C4-2B (cell line): Measurements from ENCODE around the gene MORN1.

Experiments
- H3K27ac ChIP-seq: fragments of 450-650 bp; 2 replicates; pipeline ENCODE4 v1.5.1; 2017
- ZFX ChIP-seq: fragments of 450-650 bp; IDR thresholded peaks from 2 replicates; pipeline ENCODE4 v1.6.1; 2017
- TF ChIP-seq, protein P1 (sequence below): fragments of 450-650 bp; conservative IDR thresholded peaks from 2 replicates; pipeline ENCODE4 v1.5.1; 2017; ENCODE audit warnings: mild to moderate bottlenecking

Gene MORN1

GRCh38 chr1:2289607-2290006 lies 101.7 kb downstream of the MORN1 start:
- TF ChIP-seq, protein P1, sequence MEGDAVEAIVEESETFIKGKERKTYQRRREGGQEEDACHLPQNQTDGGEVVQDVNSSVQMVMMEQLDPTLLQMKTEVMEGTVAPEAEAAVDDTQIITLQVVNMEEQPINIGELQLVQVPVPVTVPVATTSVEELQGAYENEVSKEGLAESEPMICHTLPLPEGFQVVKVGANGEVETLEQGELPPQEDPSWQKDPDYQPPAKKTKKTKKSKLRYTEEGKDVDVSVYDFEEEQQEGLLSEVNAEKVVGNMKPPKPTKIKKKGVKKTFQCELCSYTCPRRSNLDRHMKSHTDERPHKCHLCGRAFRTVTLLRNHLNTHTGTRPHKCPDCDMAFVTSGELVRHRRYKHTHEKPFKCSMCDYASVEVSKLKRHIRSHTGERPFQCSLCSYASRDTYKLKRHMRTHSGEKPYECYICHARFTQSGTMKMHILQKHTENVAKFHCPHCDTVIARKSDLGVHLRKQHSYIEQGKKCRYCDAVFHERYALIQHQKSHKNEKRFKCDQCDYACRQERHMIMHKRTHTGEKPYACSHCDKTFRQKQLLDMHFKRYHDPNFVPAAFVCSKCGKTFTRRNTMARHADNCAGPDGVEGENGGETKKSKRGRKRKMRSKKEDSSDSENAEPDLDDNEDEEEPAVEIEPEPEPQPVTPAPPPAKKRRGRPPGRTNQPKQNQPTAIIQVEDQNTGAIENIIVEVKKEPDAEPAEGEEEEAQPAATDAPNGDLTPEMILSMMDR = no peak
- TF ChIP-seq ZFX = no peak
- H3K27ac ChIP-seq = no peak overlapping the region

GRCh38 chr1:2288816-2289536 lies 102.4 kb downstream of the MORN1 start:
- no peak overlapping the region for H3K27ac ChIP-seq

DNA sequence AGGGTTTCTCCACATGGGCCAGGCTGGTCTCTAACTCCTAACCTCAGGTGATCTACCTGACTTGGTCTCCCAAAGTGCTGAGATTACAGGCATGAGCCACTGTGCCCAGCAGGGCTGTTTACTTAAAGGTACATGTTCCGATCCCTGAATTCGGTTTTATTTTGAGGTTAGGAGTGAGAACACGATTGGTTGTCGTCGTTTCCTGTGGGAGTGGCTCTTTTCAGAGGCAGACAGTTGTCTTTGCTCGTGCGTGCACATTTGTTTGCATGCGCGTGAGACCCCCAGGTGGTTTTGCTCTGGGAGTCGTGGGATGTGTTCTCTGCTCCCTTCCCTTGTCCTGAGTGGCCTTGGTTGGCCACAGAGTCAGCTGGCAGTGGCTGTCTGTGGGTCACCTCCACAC lies 103.0 kb downstream of the MORN1 start:
- no peak overlapping the region for H3K27ac ChIP-seq
- no peak for TF ChIP-seq ZFX
- TF ChIP-seq, protein P1 = no peak

More at GRCh38 chr1:2288816-2289536, 102.4 kb downstream of the MORN1 start:
- TF ChIP-seq, protein P1 = no peak
- TF ChIP-seq ZFX = no peak

DNA sequence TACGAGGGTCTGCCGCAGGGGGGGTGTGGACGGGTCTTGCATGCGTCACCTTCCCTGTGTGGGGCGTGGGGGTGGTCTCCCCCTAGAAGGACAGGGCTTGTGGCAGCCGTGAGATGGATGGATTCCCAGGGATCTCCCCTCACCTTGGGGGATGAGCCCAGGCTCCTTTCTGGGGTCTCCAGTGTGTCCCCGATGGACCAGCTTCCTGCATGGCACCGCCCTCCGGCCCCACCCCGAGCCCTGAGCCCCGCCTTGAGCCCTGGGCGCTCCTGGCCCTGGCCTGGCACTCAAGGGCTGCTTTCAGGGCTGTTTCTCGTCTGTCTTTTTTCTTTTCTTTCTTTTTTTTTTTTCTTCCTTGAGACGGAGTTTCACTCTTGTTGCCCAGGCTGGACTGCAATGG lies 103.7 kb downstream of the MORN1 start:
- no peak for TF ChIP-seq ZFX
- TF ChIP-seq, protein P1 = no peak
- H3K27ac ChIP-seq = no peak overlapping the region

DNA sequence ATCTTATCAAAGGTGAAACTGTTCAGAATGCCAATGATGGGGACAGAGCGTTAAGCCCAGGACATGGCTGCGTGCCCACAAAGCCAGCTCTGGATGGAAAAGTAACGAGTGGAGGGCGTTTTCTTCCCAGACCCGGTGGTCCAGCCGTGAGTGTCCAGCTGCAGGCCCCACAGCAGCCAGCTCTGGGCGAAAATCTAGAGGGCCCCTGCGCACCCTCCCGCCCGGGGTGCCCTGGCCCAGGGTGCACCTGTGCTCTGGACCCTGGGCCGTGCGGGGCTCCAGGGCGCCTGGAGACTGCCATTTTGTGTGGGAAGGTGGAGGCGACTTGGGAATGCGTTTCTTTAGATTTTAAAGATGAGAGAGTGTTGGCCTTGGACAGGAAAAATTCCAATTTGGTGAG lies 104.4 kb downstream of the MORN1 start:
- H3K27ac ChIP-seq = no peak overlapping the region

GRCh38 chr1:2284932-2285331 lies 106.4 kb downstream of the MORN1 start:
- TF ChIP-seq, protein P1 = no peak
- no peak for TF ChIP-seq ZFX
- H3K27ac ChIP-seq = no peak overlapping the region

More for the DNA sequence above, 104.4 kb downstream of the MORN1 start:
- TF ChIP-seq ZFX = no peak
- TF ChIP-seq, protein P1 = no peak

- no peak overlapping the region for H3K27ac ChIP-seq
- TF ChIP-seq ZFX = no peak
- TF ChIP-seq, protein P1 = no peak
Measured at GRCh38 chr1:2283991-2284895, 107.1 kb downstream of the MORN1 start.
